ENCODE data around the gene PTPRJ.

DNA sequence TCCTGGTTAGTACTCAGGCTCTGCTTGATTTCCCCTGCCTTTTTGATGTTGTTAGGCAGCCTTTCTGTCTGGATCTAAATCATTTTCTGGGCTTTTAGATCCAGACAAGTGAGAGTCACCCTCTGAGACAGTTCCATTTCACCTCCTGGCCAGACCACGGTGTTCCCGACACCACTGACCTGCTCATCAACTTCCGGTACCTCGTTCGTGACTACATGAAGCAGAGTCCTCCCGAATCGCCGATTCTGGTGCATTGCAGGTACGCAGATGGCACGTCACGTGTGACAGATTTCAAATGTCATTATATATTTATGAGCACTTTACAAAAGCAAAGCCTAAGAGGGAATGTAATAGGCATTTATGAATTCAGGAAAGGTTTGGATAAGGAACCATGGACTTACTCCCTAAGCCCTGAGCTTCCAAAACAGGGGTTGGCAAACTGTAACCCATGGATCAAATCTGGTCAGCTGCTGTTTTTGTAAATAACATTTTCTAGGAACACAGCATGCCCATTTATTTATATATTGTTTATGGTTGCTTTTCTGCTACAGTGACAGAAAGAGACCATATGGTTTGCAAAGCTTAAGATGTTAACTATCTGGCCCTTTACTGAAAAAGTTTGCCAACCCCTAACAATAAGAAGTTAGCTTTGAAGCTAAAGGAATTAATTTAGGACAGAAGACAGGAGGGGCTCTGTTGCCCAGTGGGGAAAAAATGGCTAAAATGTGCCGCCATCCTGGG, 183.2 kb downstream of the PTPRJ start:
- TF ChIP-seq, protein P1, sequence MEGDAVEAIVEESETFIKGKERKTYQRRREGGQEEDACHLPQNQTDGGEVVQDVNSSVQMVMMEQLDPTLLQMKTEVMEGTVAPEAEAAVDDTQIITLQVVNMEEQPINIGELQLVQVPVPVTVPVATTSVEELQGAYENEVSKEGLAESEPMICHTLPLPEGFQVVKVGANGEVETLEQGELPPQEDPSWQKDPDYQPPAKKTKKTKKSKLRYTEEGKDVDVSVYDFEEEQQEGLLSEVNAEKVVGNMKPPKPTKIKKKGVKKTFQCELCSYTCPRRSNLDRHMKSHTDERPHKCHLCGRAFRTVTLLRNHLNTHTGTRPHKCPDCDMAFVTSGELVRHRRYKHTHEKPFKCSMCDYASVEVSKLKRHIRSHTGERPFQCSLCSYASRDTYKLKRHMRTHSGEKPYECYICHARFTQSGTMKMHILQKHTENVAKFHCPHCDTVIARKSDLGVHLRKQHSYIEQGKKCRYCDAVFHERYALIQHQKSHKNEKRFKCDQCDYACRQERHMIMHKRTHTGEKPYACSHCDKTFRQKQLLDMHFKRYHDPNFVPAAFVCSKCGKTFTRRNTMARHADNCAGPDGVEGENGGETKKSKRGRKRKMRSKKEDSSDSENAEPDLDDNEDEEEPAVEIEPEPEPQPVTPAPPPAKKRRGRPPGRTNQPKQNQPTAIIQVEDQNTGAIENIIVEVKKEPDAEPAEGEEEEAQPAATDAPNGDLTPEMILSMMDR (IDR thresholded peaks at IDR 0.05; ENCODE audit: low read depth, low read length, missing input control) = no peak
- TF ChIP-seq TAF1 (conservative IDR thresholded peaks at IDR 0.05) (no peak), YY1 (IDR thresholded peaks at IDR 0.05) (no peak), JUND (IDR thresholded peaks at IDR 0.05) (no peak), NR2F2 (IDR thresholded peaks at IDR 0.05) (no peak), GABPA (IDR thresholded peaks at IDR 0.05 in 1 of 2, conservative IDR thresholded peaks at IDR 0.05 in 1 of 2) (no peak)
- TF ChIP-seq, protein P2, sequence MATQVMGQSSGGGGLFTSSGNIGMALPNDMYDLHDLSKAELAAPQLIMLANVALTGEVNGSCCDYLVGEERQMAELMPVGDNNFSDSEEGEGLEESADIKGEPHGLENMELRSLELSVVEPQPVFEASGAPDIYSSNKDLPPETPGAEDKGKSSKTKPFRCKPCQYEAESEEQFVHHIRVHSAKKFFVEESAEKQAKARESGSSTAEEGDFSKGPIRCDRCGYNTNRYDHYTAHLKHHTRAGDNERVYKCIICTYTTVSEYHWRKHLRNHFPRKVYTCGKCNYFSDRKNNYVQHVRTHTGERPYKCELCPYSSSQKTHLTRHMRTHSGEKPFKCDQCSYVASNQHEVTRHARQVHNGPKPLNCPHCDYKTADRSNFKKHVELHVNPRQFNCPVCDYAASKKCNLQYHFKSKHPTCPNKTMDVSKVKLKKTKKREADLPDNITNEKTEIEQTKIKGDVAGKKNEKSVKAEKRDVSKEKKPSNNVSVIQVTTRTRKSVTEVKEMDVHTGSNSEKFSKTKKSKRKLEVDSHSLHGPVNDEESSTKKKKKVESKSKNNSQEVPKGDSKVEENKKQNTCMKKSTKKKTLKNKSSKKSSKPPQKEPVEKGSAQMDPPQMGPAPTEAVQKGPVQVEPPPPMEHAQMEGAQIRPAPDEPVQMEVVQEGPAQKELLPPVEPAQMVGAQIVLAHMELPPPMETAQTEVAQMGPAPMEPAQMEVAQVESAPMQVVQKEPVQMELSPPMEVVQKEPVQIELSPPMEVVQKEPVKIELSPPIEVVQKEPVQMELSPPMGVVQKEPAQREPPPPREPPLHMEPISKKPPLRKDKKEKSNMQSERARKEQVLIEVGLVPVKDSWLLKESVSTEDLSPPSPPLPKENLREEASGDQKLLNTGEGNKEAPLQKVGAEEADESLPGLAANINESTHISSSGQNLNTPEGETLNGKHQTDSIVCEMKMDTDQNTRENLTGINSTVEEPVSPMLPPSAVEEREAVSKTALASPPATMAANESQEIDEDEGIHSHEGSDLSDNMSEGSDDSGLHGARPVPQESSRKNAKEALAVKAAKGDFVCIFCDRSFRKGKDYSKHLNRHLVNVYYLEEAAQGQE (IDR thresholded peaks at IDR 0.05) = no peak
- TF ChIP-seq, protein P3, sequence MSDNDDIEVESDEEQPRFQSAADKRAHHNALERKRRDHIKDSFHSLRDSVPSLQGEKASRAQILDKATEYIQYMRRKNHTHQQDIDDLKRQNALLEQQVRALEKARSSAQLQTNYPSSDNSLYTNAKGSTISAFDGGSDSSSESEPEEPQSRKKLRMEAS (IDR thresholded peaks at IDR 0.05) = no peak

Measured in liver (tissue), 3 donors.